ENCODE data around the gene GPBAR1. TPM values are rescaled to one million over a fixed set of nuclear protein-coding genes. Genes with fewer than 3 reads are reported as not detected.

GPBAR1 gene
- total RNA-seq, 4 donors from 2014 or later: 0.63 to 2.1 (median 1.4) TPM

DNA sequence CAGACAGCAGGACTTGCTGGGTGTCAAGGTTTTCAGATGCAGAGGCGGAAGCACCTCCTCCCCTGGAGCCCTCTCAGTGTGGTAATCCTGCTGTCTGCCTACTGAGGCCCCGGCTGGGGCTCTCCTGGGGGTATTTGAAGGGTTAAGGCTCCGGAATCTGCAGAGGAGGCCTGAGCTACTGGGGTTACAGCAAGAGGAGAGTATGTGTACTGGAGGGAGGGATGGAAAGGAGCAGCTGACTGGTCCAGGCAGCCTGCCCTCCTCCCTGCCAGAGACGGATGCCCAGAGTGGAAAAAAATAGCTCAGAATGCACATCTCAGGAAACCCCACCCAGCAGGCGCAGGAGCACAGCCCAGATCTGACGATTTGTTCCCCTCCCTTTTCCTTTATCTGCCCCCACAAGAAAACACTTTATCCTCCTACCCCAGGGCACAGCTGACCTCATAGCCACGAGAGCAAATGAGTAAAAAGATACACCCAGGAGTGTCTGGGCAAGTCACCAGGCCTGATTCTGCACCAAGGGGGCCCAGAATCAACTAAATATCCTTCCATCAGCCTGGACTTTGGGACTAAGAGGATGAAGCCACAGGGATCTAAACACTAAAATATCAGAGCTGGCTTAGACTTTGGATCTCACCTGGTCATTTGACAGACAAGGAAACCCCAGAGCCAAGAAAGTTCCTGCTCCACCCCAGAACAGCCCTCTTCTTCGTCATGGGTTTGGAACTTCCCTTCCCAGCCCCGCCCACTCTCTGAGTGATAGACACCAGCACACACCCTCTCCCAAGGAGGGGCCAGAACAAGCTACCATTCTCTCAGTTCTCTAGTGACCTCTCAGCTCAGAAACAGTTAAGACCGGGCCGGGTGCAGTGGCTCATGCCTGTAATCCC lies 26.0 kb downstream of the GPBAR1 start:
- peaks cover 0 to under 1% of the 10 kb centered on the region in 2 donors for H3K36me3 ChIP-seq
- TF ChIP-seq, protein P1, sequence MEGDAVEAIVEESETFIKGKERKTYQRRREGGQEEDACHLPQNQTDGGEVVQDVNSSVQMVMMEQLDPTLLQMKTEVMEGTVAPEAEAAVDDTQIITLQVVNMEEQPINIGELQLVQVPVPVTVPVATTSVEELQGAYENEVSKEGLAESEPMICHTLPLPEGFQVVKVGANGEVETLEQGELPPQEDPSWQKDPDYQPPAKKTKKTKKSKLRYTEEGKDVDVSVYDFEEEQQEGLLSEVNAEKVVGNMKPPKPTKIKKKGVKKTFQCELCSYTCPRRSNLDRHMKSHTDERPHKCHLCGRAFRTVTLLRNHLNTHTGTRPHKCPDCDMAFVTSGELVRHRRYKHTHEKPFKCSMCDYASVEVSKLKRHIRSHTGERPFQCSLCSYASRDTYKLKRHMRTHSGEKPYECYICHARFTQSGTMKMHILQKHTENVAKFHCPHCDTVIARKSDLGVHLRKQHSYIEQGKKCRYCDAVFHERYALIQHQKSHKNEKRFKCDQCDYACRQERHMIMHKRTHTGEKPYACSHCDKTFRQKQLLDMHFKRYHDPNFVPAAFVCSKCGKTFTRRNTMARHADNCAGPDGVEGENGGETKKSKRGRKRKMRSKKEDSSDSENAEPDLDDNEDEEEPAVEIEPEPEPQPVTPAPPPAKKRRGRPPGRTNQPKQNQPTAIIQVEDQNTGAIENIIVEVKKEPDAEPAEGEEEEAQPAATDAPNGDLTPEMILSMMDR (IDR thresholded peaks at IDR 0.05): no peak
- peak in 1 of 2 donors; percentile 29 for TF ChIP-seq POLR2A (IDR thresholded peaks at IDR 0.05)
- intact Hi-C loops (cut with DNase I): no loop called here
- 18 to 23% methylated on average over 11 of the region's 11 CpGs for WGBS, 2 donors
- H3K4me1 ChIP-seq: peaks cover 97% of the 10 kb centered on the region in 2 donors
- DNase-seq: peak; percentile 85 to 86
- H3K4me3 ChIP-seq (replicated peaks in 1 of 3): peak overlapping the region in 1 of 3 donors; percentile 29
- no peaks in the 10 kb centered on the region for H3K27me3 ChIP-seq
- peak overlapping the region; percentile 94 to 97 (median 97) for H3K27ac ChIP-seq
- H3K9me3 ChIP-seq: no peaks in the 10 kb centered on the region

DNA sequence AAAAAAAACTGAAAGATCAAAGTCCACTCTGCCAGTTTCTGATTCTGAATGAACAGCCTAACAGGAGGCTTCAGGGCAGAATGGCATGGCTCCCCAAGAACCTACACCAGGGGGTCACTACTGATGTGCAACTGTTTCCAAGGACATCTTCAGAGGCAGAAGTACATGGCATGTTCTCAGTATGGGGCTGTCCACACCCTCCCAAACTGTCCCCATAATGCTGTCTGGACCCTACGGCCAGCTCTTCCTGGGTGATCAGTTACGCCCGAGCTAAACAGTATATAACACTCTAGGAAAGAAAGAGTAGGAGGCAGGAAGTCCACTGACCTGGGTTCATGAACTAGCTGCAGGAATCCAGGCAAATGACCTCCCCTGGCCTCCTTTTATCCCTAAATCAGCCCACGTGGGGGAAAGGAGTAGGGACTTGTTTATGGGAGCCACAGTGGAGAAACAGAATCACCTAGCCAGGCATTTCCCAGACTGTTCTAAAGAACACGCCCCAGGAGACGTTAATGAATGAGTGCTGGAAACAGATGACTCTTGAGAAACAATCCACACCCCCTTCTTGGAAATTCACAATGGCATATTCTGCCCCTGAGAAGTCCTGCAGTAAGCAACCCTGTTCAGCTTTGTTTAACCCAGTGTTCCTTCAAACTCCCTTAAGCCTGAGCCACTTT lies 29.0 kb downstream of the GPBAR1 start:
- Histone ChIP-seq H3K27ac (peak overlapping the region; percentile 90 to 98 (median 97)), H3K27me3 (no peaks in the 10 kb centered on the region), H3K4me3 (replicated peaks in 1 of 3) (peak overlapping the region in 1 of 3 donors; percentile 76), H3K9me3 (no peaks in the 10 kb centered on the region), H3K4me1 (peaks cover 85 to 90% of the 10 kb centered on the region in 2 donors), H3K36me3 (no peaks in the 10 kb centered on the region)
- 34 to 35% methylated on average over 6 of the region's 6 CpGs for WGBS, 2 donors
- TF ChIP-seq POLR2A (IDR thresholded peaks at IDR 0.05): peak in 1 of 2 donors; percentile 31
- TF ChIP-seq, protein P1 (IDR thresholded peaks at IDR 0.05): no peak
- intact Hi-C loops (cut with DNase I): no loop called here
- DNase-seq: no peak

DNA sequence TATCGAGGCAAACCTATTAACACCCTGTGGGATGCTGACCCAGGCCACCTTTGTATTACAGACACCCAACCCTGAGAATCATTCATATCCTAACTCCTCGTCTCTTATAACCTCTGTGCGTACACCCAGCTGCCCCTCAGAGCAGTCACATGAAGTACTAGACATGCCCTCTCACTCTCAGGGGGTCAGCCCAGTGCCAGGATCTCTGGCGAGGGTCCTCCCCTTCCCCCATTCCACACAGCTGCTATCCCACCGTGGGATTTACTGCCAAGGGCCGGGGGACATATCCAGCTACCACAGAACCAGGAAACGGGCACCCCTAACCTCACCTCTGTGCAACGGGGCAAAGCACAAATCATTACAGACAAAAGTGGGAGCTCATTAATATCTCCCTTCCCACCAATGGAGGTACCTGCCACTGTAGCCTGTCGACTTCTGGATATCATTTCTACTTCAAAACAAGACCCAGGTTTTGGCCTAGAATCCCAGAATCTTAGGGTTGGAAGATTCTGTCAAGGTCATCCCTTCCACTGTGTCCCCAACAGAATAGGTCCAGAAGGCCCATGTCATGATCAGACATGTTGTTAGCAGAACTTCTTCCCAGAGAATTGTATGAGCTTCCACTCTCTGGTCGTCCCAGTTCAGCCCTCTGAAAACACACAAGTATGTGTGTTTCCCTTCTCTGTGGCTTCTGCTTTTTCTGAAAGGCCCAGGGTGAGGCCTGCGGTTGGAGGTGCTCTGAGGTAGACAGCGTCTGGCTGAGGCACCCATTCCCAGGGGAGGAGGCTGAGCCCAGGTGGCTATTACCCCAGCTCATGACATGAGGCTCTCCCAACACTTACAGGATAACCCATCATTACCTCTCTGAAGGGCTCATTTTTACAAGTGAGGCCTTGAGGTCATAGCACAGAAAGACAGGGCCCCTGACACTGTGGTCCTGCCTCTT lies 29.8 kb downstream of the GPBAR1 start:
- intact Hi-C loops (cut with DNase I): no loop called here
- H3K27ac ChIP-seq: peak overlapping the region; percentile 90 to 98 (median 97)
- no peaks in the 10 kb centered on the region for H3K36me3 ChIP-seq
- DNase-seq: no peak
- WGBS, 2 donors: 45 to 54% methylated on average over 12 of the region's 12 CpGs
- H3K4me1 ChIP-seq: peaks cover 84 to 90% of the 10 kb centered on the region in 2 donors
- TF ChIP-seq POLR2A (IDR thresholded peaks at IDR 0.05): no peak
- TF ChIP-seq, protein P1 (IDR thresholded peaks at IDR 0.05): no peak
- no peaks in the 10 kb centered on the region for H3K27me3 ChIP-seq
- no peaks in the 10 kb centered on the region for H3K9me3 ChIP-seq
- peak overlapping the region in 1 of 3 donors; percentile 76 for H3K4me3 ChIP-seq (replicated peaks in 1 of 3)

DNA sequence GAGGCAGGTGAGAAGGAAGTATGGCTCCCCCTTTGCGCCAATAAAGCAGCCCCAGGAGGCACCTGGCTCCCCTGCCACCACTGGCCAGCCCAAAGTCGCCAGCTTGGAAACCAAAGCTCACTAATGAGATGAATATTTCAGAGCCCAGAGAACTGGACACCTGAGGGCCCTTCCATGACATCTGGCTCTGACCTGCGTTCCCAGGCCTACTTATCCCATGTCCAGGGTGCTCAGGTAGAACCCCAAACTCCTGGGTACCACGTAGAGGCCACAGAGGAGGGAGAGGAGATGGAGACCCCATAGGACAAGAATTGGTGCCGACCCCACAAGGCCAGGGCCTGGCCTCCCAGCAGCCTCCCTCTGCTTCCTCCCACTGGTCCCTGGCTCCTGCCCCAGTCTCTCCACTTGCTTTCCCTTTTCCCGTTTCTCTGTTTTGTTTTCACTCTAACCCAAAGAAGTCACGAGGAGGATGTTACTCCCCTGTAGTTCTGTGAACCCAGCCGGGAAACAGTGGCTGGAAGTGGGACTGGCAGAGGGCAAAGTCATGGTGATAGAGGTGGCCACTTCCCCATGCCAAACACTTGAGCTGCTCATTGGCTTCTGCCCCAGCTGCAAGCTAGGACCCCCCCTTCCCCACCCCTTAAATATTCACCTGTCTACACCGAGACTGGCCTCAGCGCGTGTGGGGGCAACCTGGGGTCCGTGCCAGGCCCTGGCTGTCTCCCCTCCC lies 30.7 kb downstream of the GPBAR1 start:
- intact Hi-C loops (cut with DNase I): no loop called here
- H3K27ac ChIP-seq: peak overlapping the region; percentile 90 to 98 (median 97)
- H3K4me3 ChIP-seq (replicated peaks in 1 of 3): peak overlapping the region; percentile 15 to 76 (median 37)
- no peaks in the 10 kb centered on the region for H3K9me3 ChIP-seq
- peaks cover 84 to 90% of the 10 kb centered on the region in 2 donors for H3K4me1 ChIP-seq
- WGBS, 2 donors: 28% methylated on average over 12 of the region's 12 CpGs
- TF ChIP-seq, protein P1 (IDR thresholded peaks at IDR 0.05): no peak
- peak in 1 of 2 donors; percentile 24 for TF ChIP-seq POLR2A (IDR thresholded peaks at IDR 0.05)
- no peaks in the 10 kb centered on the region for H3K36me3 ChIP-seq
- peak; percentile 56 to 65 for DNase-seq
- no peaks in the 10 kb centered on the region for H3K27me3 ChIP-seq

Measured in thyroid gland (tissue), 4 donors.